Measurements from ENCODE around the gene ALDH1L1.

DNA sequence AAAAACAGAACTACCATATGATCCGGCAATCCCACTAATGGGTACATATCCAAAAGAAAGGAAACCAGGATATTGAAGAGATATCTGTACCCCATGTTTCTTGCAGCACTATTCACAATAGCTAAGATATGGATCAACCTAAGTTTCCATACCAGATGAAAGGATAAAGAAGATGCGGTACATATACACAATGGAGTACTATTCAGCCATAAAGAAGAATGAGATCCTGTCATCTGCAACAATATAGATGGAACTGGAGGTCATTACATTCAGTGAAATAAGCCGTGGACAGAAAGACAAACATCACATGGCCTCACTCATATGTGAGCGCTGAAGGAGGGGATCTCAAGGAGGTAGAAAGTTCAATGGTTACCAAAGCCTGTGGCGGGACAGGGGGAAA lies 99.4 kb downstream of the ALDH1L1 start:
- TF ChIP-seq, protein P1, sequence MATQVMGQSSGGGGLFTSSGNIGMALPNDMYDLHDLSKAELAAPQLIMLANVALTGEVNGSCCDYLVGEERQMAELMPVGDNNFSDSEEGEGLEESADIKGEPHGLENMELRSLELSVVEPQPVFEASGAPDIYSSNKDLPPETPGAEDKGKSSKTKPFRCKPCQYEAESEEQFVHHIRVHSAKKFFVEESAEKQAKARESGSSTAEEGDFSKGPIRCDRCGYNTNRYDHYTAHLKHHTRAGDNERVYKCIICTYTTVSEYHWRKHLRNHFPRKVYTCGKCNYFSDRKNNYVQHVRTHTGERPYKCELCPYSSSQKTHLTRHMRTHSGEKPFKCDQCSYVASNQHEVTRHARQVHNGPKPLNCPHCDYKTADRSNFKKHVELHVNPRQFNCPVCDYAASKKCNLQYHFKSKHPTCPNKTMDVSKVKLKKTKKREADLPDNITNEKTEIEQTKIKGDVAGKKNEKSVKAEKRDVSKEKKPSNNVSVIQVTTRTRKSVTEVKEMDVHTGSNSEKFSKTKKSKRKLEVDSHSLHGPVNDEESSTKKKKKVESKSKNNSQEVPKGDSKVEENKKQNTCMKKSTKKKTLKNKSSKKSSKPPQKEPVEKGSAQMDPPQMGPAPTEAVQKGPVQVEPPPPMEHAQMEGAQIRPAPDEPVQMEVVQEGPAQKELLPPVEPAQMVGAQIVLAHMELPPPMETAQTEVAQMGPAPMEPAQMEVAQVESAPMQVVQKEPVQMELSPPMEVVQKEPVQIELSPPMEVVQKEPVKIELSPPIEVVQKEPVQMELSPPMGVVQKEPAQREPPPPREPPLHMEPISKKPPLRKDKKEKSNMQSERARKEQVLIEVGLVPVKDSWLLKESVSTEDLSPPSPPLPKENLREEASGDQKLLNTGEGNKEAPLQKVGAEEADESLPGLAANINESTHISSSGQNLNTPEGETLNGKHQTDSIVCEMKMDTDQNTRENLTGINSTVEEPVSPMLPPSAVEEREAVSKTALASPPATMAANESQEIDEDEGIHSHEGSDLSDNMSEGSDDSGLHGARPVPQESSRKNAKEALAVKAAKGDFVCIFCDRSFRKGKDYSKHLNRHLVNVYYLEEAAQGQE (IDR thresholded peaks at IDR 0.05; ENCODE audit: borderline replicate concordance in 1 of 2, low read depth in 1 of 2, low read length in 2 of 2), result no peak
- TF ChIP-seq, protein P2, sequence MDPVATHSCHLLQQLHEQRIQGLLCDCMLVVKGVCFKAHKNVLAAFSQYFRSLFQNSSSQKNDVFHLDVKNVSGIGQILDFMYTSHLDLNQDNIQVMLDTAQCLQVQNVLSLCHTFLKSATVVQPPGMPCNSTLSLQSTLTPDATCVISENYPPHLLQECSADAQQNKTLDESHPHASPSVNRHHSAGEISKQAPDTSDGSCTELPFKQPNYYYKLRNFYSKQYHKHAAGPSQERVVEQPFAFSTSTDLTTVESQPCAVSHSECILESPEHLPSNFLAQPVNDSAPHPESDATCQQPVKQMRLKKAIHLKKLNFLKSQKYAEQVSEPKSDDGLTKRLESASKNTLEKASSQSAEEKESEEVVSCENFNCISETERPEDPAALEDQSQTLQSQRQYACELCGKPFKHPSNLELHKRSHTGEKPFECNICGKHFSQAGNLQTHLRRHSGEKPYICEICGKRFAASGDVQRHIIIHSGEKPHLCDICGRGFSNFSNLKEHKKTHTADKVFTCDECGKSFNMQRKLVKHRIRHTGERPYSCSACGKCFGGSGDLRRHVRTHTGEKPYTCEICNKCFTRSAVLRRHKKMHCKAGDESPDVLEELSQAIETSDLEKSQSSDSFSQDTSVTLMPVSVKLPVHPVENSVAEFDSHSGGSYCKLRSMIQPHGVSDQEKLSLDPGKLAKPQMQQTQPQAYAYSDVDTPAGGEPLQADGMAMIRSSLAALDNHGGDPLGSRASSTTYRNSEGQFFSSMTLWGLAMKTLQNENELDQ (CRISPR knock-in tag; IDR thresholded peaks at IDR 0.05; ENCODE audit: borderline replicate concordance), result no peak
- TF ChIP-seq SMC3 (IDR thresholded peaks at IDR 0.05; ENCODE audit: low read length), result no peak

Data from HepG2 (cell line).